H1 (cell line): ENCODE measurements around the gene AGBL1. TPM values are rescaled to one million over a fixed set of nuclear protein-coding genes. Genes with fewer than 3 reads are reported as not detected.

Experiments used
- CTCF ChIA-PET: fragments of 300-600 bp; sonication (Branson Sonifier 250); formaldehyde crosslinking; loops from one replicate; lab custom pipeline; 2021; ENCODE audit not compliant: partially characterized antibody; lab: Charles Lee
- POLR2A ChIA-PET: fragments of 300-600 bp; sonication (Branson Sonifier 250); formaldehyde crosslinking; loops from one replicate; lab custom pipeline; 2021; ENCODE audit warnings: inconsistent platforms; ENCODE audit not compliant: partially characterized antibody; lab: Charles Lee
- DNase-seq, 2 experiments: peaks; one replicate each; pipeline versions ENCODE4 v3.0.0 to v3.0.0-alpha.2; 2010 to 2022; ENCODE audit warnings: low spot score in 2 of 2, low read depth in 1 of 2, mixed read lengths in 1 of 2
- FAIRE-seq: peaks from 2 replicates; lab custom pipeline; 2011; peaks lifted over from hg19 to GRCh38; lab: Jason Lieb, UNC
- H2AFZ ChIP-seq: 2 replicates; pipeline ENCODE4 v1.8.1; 2012; ENCODE audit warnings: low read length, inconsistent platforms
- H2AK5ac ChIP-seq: 2 replicates; pipeline ENCODE4 v1.6.1; 2013; ENCODE audit warnings: low read depth, low read length
- H2BK120ac ChIP-seq: replicated peaks from 2 replicates; pipeline ENCODE3; 2013; ENCODE audit warnings: low read depth, low read length, inconsistent platforms
- H2BK12ac ChIP-seq: 2 replicates; pipeline ENCODE4 v1.6.1; 2013; ENCODE audit warnings: low read depth, low read length
- H2BK15ac ChIP-seq: 2 replicates; pipeline ENCODE4 v1.6.1; 2013; ENCODE audit warnings: low read length
- H2BK20ac ChIP-seq: 2 replicates; pipeline ENCODE4 v1.6.1; 2013; ENCODE audit warnings: low read length
- H2BK5ac ChIP-seq: 2 replicates; pipeline ENCODE4 v1.6.1; 2013; ENCODE audit warnings: low read depth, low read length
- H3K14ac ChIP-seq: 2 replicates; pipeline ENCODE4 v1.6.1; 2013; ENCODE audit warnings: inconsistent platforms; ENCODE audit not compliant: insufficient read length
- H3K18ac ChIP-seq: 2 replicates; pipeline ENCODE4 v1.6.1; 2013; ENCODE audit warnings: low read length; ENCODE audit errors: extremely low read depth
- H3K23ac ChIP-seq: 2 replicates; pipeline ENCODE4 v1.6.1; 2013; ENCODE audit warnings: inconsistent platforms; ENCODE audit not compliant: insufficient read length
- H3K23me2 ChIP-seq: 2 replicates; pipeline ENCODE4 v1.6.1; 2013; ENCODE audit warnings: low read depth, low read length
- H3K27ac ChIP-seq: 2 replicates; pipeline ENCODE4 v1.6.1; 2011; ENCODE audit warnings: low read depth, low read length, inconsistent platforms
- H3K27me3 ChIP-seq, 4 experiments: replicated peaks in 1 of 4; 1 replicate in 1 of 4; 2 replicates in 3 of 4; pipeline versions ENCODE4 v1.6.1 to v1.8.1; 2011 to 2013; ENCODE audit warnings: low read length in 3 of 4, mild to moderate bottlenecking in 3 of 4, inconsistent platforms in 2 of 4, mixed read lengths in 2 of 4, moderate library complexity in 1 of 4; ENCODE audit not compliant: control insufficient read depth in 3 of 4, insufficient read depth in 3 of 4; ENCODE audit errors: extremely low read depth in 1 of 4
- H3K36me3 ChIP-seq, 4 experiments: 2 replicates each; pipeline versions ENCODE4 v1.6.1 to v1.8.1; 2011 to 2013; ENCODE audit warnings: mild to moderate bottlenecking in 4 of 4, low read length in 3 of 4, moderate library complexity in 2 of 4, control low read depth in 1 of 4, inconsistent platforms in 1 of 4; ENCODE audit not compliant: insufficient read depth in 4 of 4, control insufficient read depth in 2 of 4
- H3K4ac ChIP-seq: replicated peaks from 2 replicates; pipeline ENCODE3; 2013; ENCODE audit warnings: low read length, low read depth, mixed read lengths, inconsistent platforms; ENCODE audit not compliant: insufficient read length
- H3K4me1 ChIP-seq, 4 experiments: replicated peaks in 1 of 4; 1 replicate in 1 of 4; 2 replicates in 3 of 4; pipeline versions ENCODE4 v1.6.1 to v1.8.1; 2011 to 2013; ENCODE audit warnings: low read length in 3 of 4, inconsistent platforms in 2 of 4, mixed read lengths in 1 of 4; ENCODE audit not compliant: insufficient read depth in 4 of 4, control insufficient read depth in 3 of 4
- H3K4me2 ChIP-seq, 2 experiments: 2 replicates each; pipeline versions ENCODE4 v1.6.1 to v1.8.1; 2011 to 2013; ENCODE audit warnings: low read depth in 2 of 2, low read length in 2 of 2, control low read depth in 1 of 2, inconsistent platforms in 1 of 2, mild to moderate bottlenecking in 1 of 2; ENCODE audit not compliant: insufficient read depth in 1 of 2
- H3K4me3 ChIP-seq, 4 experiments: fragments of 200-600, 300-600 bp in 1 of 4; sonication (generic), shearing (Covaris generic), sonication (Bioruptor Twin) in 1 of 4; 2 replicates each; pipeline versions ENCODE4 v1.5.1 to v1.8.1; 2011 to 2016; ENCODE audit warnings: low read length in 4 of 4, low read depth in 3 of 4, control low read depth in 2 of 4, inconsistent platforms in 2 of 4, mild to moderate bottlenecking in 2 of 4, mixed read lengths in 1 of 4, moderate library complexity in 1 of 4; ENCODE audit not compliant: insufficient read depth in 2 of 4; ENCODE audit errors: extremely low read depth in 1 of 4
- H3K56ac ChIP-seq: replicated peaks from 2 replicates; pipeline ENCODE3; 2013; ENCODE audit warnings: low read depth, mild to moderate bottlenecking, mixed read lengths, low read length, inconsistent platforms; ENCODE audit not compliant: insufficient read length
- H3K79me1 ChIP-seq: 2 replicates; pipeline ENCODE4 v1.6.1; 2013; ENCODE audit warnings: low read depth, low read length, control low read depth
- H3K79me2 ChIP-seq, 2 experiments: 2 replicates each; pipeline versions ENCODE4 v1.6.1 to v1.8.1; 2012 to 2013; ENCODE audit warnings: low read length in 2 of 2, mild to moderate bottlenecking in 2 of 2, inconsistent platforms in 1 of 2; ENCODE audit not compliant: insufficient read depth in 2 of 2, control insufficient read depth in 1 of 2
- H3K9ac ChIP-seq, 4 experiments: replicated peaks in 1 of 4; 1 replicate in 1 of 4; 2 replicates in 3 of 4; pipeline versions ENCODE4 v1.6.1 to v1.8.1; 2011 to 2013; ENCODE audit warnings: low read depth in 3 of 4, low read length in 3 of 4, control low read depth in 2 of 4, mild to moderate bottlenecking in 2 of 4, moderate library complexity in 2 of 4, inconsistent platforms in 1 of 4; ENCODE audit errors: extremely low read depth in 1 of 4
- H3K9me3 ChIP-seq, 2 experiments: 2 replicates each; pipeline versions ENCODE4 v1.6.1 to v1.8.1; 2012 to 2013; ENCODE audit warnings: mild to moderate bottlenecking in 2 of 2, moderate library complexity in 2 of 2, control low read depth in 1 of 2, inconsistent platforms in 1 of 2, low read depth in 1 of 2, low read length in 1 of 2, mixed read lengths in 1 of 2; ENCODE audit not compliant: insufficient read depth in 2 of 2
- H4K20me1 ChIP-seq, 2 experiments: replicated peaks in 1 of 2; 2 replicates each; pipeline versions ENCODE3 to v1.8.1; 2011 to 2013; ENCODE audit warnings: inconsistent platforms in 2 of 2, low read length in 2 of 2, mild to moderate bottlenecking in 1 of 2; ENCODE audit not compliant: insufficient read depth in 2 of 2, control insufficient read depth in 1 of 2
- H4K5ac ChIP-seq: 2 replicates; pipeline ENCODE4 v1.6.1; 2013; ENCODE audit warnings: low read length, low read depth, mixed read lengths, inconsistent platforms; ENCODE audit not compliant: insufficient read length
- H4K8ac ChIP-seq: 2 replicates; pipeline ENCODE4 v1.8.0; 2013; ENCODE audit warnings: mild to moderate bottlenecking, moderate library complexity, low read length, inconsistent platforms; ENCODE audit not compliant: insufficient read depth; ENCODE audit errors: extremely low read depth
- H4K91ac ChIP-seq: replicated peaks from 2 replicates; pipeline ENCODE3; 2013; ENCODE audit warnings: low read length, mixed read lengths, inconsistent platforms; ENCODE audit not compliant: insufficient read length
- ASH2L ChIP-seq: fragments of 200-600, 300-600 bp; sonication (generic); IDR thresholded peaks from one replicate; pipeline ENCODE4 v1.7.1; 2017; ENCODE audit warnings: low read length
- CBX8 ChIP-seq: fragments of 300-800, 300-1000 bp; sonication (generic); IDR thresholded peaks from 2 replicates; pipeline ENCODE4 v1.7.1; 2016; ENCODE audit warnings: low read depth, low read length, borderline replicate concordance
- CEBPB ChIP-seq: IDR thresholded peaks from 2 replicates; pipeline ENCODE4 v1.6.1; 2012; ENCODE audit warnings: low read depth, low read length
- CHD2 ChIP-seq: IDR thresholded peaks from 2 replicates; pipeline ENCODE4 v1.6.1; 2012; ENCODE audit warnings: low read length, improper control_type of control experiment
- EZH2 ChIP-seq: fragments of 200-600 bp; sonication (generic); IDR thresholded peaks from 2 replicates; pipeline ENCODE4 v1.7.1; 2012; ENCODE audit warnings: low read depth, mild to moderate bottlenecking, moderate library complexity, low read length, inconsistent platforms; ENCODE audit not compliant: severe bottlenecking
- HDAC2 ChIP-seq, 2 experiments: fragments of 300-600 bp in 1 of 2; sonication (generic) in 1 of 2; IDR thresholded peaks; 2 replicates each; pipeline ENCODE4 v1.6.1; 2011 to 2012; ENCODE audit warnings: low read depth in 2 of 2, low read length in 2 of 2, mild to moderate bottlenecking in 2 of 2, moderate library complexity in 2 of 2, borderline replicate concordance in 1 of 2, inconsistent platforms in 1 of 2
- HDAC6 ChIP-seq: IDR thresholded peaks from one replicate; pipeline ENCODE4 v1.7.1; 2012; ENCODE audit warnings: low read depth, mild to moderate bottlenecking, inconsistent platforms, low read length, moderate library complexity
- KDM4A ChIP-seq: IDR thresholded peaks from one replicate; pipeline ENCODE4 v1.7.1; 2012; ENCODE audit warnings: low read depth, mild to moderate bottlenecking, moderate library complexity, low read length, inconsistent platforms; ENCODE audit not compliant: severe bottlenecking
- POLR2A ChIP-seq, 2 experiments: IDR thresholded peaks; 1 replicate in 1 of 2; 2 replicates in 1 of 2; pipeline ENCODE4 v1.6.1; 2011; ENCODE audit warnings: low read depth in 2 of 2, low read length in 2 of 2, mild to moderate bottlenecking in 2 of 2; ENCODE audit errors: control extremely low read depth in 1 of 2
- YY1 ChIP-seq: IDR thresholded peaks from 2 replicates; pipeline ENCODE4 v1.6.1; 2011; ENCODE audit warnings: low read depth, mild to moderate bottlenecking, low read length
- polyA plus RNA-seq, 7 experiments: library from polyadenylated mRNA; depleted of rRNA in 3 of 7; stranded (reverse) in 5 of 7; unstranded in 2 of 7; fragments of >200 nt in 5 of 7; fragments of 200-250 nt in 2 of 7; gene quantifications; 1 replicate in 5 of 7; 2 replicates in 1 of 7; 4 replicates in 1 of 7; pipeline versions ENCODE4 v1.2.1 to v1.2.3, GENCODE V29; 2011 to 2013; ENCODE audit warnings: missing spikeins in 2 of 7, mixed read lengths in 2 of 7
- total RNA-seq: library from RNA; stranded (reverse); fragmentation: NEBNext Ultra II Directional; extraction: Animal tissue kit (Norgen Biotek cat#: 25700); gene quantifications from 2 replicates; pipeline ENCODE4 v1.2.1, GENCODE V29; 2021

AGBL1 gene
- total and polyA plus RNA-seq, 2 of the 8 experiments (the other 6 are each of a cell fraction or from before 2014, with no cell fraction given) = not detected

DNA sequence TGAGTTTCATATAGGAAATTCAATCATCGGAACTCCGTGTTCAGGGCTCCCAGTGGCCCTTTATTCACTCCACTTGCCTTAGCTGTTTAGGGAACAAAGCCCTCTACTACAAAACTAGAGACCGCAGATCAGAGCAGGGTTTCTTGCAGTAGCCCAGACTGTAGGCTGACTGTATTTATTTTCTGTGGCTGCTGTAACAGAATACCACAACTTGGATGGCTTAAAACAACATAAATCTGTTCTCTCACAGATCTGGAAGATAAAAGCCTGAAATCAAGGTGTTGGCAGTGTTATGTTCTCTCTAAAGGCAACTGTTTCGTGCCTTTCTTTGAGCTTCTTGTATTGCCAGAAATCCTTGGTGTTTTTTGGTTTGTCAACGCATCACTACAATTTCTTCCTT, 479.0 kb downstream of the AGBL1 start (continued):
- no peak for TF ChIP-seq HDAC6

GRCh38 chr15:86568378-86568777, 488.7 kb downstream of the AGBL1 start:
- H3K27me3 ChIP-seq = no peaks in the 10 kb centered on the region
- no peak overlapping the region for H3K27ac ChIP-seq
- H4K20me1 ChIP-seq = no peaks in the 10 kb centered on the region
- no peaks in the 10 kb centered on the region for H3K36me3 ChIP-seq
- H4K5ac ChIP-seq = no peak overlapping the region
- CTCF ChIA-PET = no interaction called here
- POLR2A ChIA-PET = no interaction called here
- peaks cover 0 to 2% (median 1%) of the 10 kb centered on the region in 4 experiments; a peak in 2 of 7 replicates for H3K4me1 ChIP-seq
- TF ChIP-seq YY1 (no peak), POLR2A (IDR thresholded peaks at IDR 0.05; ENCODE audit: control extremely low read depth in 1 of 2, low read depth in 2 of 2, low read length in 2 of 2) (no peak), EZH2 (no peak), ASH2L (no peak), HDAC2 (IDR thresholded peaks at IDR 0.05; ENCODE audit: borderline replicate concordance in 1 of 2, low read depth in 2 of 2, low read length in 2 of 2) (no peak), CHD2 (no peak), CEBPB (no peak), HDAC6 (no peak), KDM4A (no peak), CBX8 (no peak)
- H2BK5ac ChIP-seq = no peak overlapping the region
- H3K4me3 ChIP-seq = no peak overlapping the region
- no peak overlapping the region for H3K56ac ChIP-seq
- H4K91ac ChIP-seq = no peak overlapping the region
- no peaks in the 10 kb centered on the region; the same call in 1 of the 2 replicates for H3K23me2 ChIP-seq
- no peak overlapping the region for H4K8ac ChIP-seq
- H3K4me2 ChIP-seq = no peak overlapping the region
- no peak overlapping the region for H3K14ac ChIP-seq
- no peak overlapping the region for H2AK5ac ChIP-seq
- no peak overlapping the region for H3K23ac ChIP-seq
- H2AFZ ChIP-seq = no peak overlapping the region
- H3K79me1 ChIP-seq = no peaks in the 10 kb centered on the region
- H3K79me2 ChIP-seq = no peaks in the 10 kb centered on the region
- FAIRE-seq (no peak), DNase-seq (no peak)
- H3K9ac ChIP-seq = no peak overlapping the region
- peaks cover 0 to 19% of the 10 kb centered on the region in 2 experiments; a peak in 2 of 4 replicates for H3K9me3 ChIP-seq
- no peak overlapping the region for H3K4ac ChIP-seq
- no peak overlapping the region for H2BK15ac ChIP-seq
- H2BK12ac ChIP-seq = no peak overlapping the region
- no peak overlapping the region for H2BK20ac ChIP-seq
- H3K18ac ChIP-seq = no peak overlapping the region
- no peak overlapping the region for H2BK120ac ChIP-seq
